Vagina (tissue), 2 donors: ENCODE measurements around the gene SYNPO. TPM values are rescaled to one million over a fixed set of nuclear protein-coding genes. Genes with fewer than 3 reads are reported as not detected.

ENCODE experiments used
- DNase-seq, 2 donors: peaks; one replicate each; pipeline ENCODE4 v3.0.0-alpha.2; 2017; ENCODE audit errors: extremely low spot score in 2 of 2
- H3K27ac ChIP-seq: fragments of 200-600 bp; sonication (generic); one replicate; pipeline ENCODE4 v1.5.1; 2019
- H3K27me3 ChIP-seq: fragments of 200-600 bp; sonication (generic); one replicate; pipeline ENCODE4 v1.5.1; 2019
- H3K36me3 ChIP-seq, 2 donors: fragments of 200-600 bp; sonication (generic); one replicate each; pipeline ENCODE4 v1.5.1; 2017 to 2019
- H3K4me1 ChIP-seq: fragments of 200-600 bp; sonication (generic); one replicate; pipeline ENCODE4 v1.5.1; 2019
- H3K4me3 ChIP-seq, 2 donors: fragments of 200-600 bp; sonication (generic); 1 replicate in 1 of 2; 2 replicates in 1 of 2; pipeline ENCODE4 v1.5.1; 2016 to 2019
- H3K9me3 ChIP-seq: fragments of 200-600 bp; sonication (generic); one replicate; pipeline ENCODE4 v1.5.1; 2019
- CTCF ChIP-seq, 3 experiments: fragments of 450-650 bp in 2 of 3; fragments of 200-600 bp in 1 of 3; sonication (generic) in 1 of 3; IDR thresholded peaks; one replicate each; pipeline ENCODE4 v1.5.1; 2017 to 2019; ENCODE audit warnings: antibody characterized with exemption in 3 of 3, mild to moderate bottlenecking in 2 of 3, moderate library complexity in 2 of 3
- POLR2A ChIP-seq, 2 donors: fragments of 450-650 bp; IDR thresholded peaks; one replicate each; pipeline ENCODE4 v1.6.1; 2017; ENCODE audit warnings: antibody characterized with exemption in 2 of 2, mild to moderate bottlenecking in 2 of 2, moderate library complexity in 2 of 2
- POLR2AphosphoS5 ChIP-seq, 2 donors: sonication (generic); formaldehyde crosslinking; IDR thresholded peaks; one replicate each; pipeline ENCODE4 v1.9.0; 2017; ENCODE audit warnings: antibody characterized with exemption in 2 of 2, mild to moderate bottlenecking in 2 of 2, low read depth in 1 of 2; ENCODE audit not compliant: insufficient read depth in 1 of 2
- intact Hi-C: fragments of 100-400 bp; cut with DNase I; formaldehyde crosslinking; loops from one replicate; pipeline ENCODE4 v1.15.1; 2023
- total RNA-seq: library from RNA; depleted of rRNA; stranded (reverse); fragments of >200 nt; gene quantifications from one replicate; pipeline ENCODE4 v1.2.3, GENCODE V29; 2016

SYNPO gene
- total RNA-seq, 1 donor from 2014 or later: 16.7 TPM

GRCh38 chr5:150595466-150596031 lies 44.9 kb upstream of the SYNPO start:
- H3K27ac ChIP-seq: no peak overlapping the region
- peaks cover 42% of the 10 kb centered on the region for H3K4me1 ChIP-seq
- no peak overlapping the region for H3K4me3 ChIP-seq
- H3K27me3 ChIP-seq: no peaks in the 10 kb centered on the region
- intact Hi-C loops: no loop called here
- no peak for DNase-seq
- no peaks in the 10 kb centered on the region for H3K9me3 ChIP-seq
- TF ChIP-seq POLR2A (IDR thresholded peaks at IDR 0.05): no peak
- no peak for TF ChIP-seq POLR2AphosphoS5 (IDR thresholded peaks at IDR 0.05; ENCODE audit: insufficient read depth in 1 of 2, low read depth in 1 of 2)
- TF ChIP-seq CTCF (IDR thresholded peaks at IDR 0.05): no peak
- no peaks in the 10 kb centered on the region for H3K36me3 ChIP-seq

- DNase-seq: no peak
- H3K4me3 ChIP-seq: no peak overlapping the region
Measured at GRCh38 chr5:150596313-150596712, 44.1 kb upstream of the SYNPO start.

GRCh38 chr5:150596826-150597225 lies 43.6 kb upstream of the SYNPO start:
- TF ChIP-seq CTCF (IDR thresholded peaks at IDR 0.05) (no peak), POLR2AphosphoS5 (IDR thresholded peaks at IDR 0.05; ENCODE audit: insufficient read depth in 1 of 2, low read depth in 1 of 2) (no peak), POLR2A (IDR thresholded peaks at IDR 0.05) (no peak)
- no peaks in the 10 kb centered on the region for H3K27me3 ChIP-seq
- H3K4me1 ChIP-seq: peaks cover 42% of the 10 kb centered on the region
- no peaks in the 10 kb centered on the region for H3K36me3 ChIP-seq
- no peak overlapping the region for H3K4me3 ChIP-seq
- no peak for DNase-seq
- intact Hi-C loops: no loop called here
- H3K9me3 ChIP-seq: no peaks in the 10 kb centered on the region
- H3K27ac ChIP-seq: no peak overlapping the region

More at GRCh38 chr5:150596313-150596712, 44.1 kb upstream of the SYNPO start:
- Histone ChIP-seq H3K9me3 (no peaks in the 10 kb centered on the region), H3K4me1 (peaks cover 42% of the 10 kb centered on the region), H3K27ac (no peak overlapping the region), H3K36me3 (no peaks in the 10 kb centered on the region), H3K27me3 (no peaks in the 10 kb centered on the region)
- TF ChIP-seq CTCF (IDR thresholded peaks at IDR 0.05): no peak
- TF ChIP-seq POLR2A (IDR thresholded peaks at IDR 0.05): no peak
- no peak for TF ChIP-seq POLR2AphosphoS5 (IDR thresholded peaks at IDR 0.05; ENCODE audit: insufficient read depth in 1 of 2, low read depth in 1 of 2)
- intact Hi-C loops: no loop called here

GRCh38 chr5:150598006-150598405 lies 42.5 kb upstream of the SYNPO start:
- no peak for TF ChIP-seq CTCF (IDR thresholded peaks at IDR 0.05)
- TF ChIP-seq POLR2AphosphoS5 (IDR thresholded peaks at IDR 0.05; ENCODE audit: insufficient read depth in 1 of 2, low read depth in 1 of 2): no peak
- no peak for TF ChIP-seq POLR2A (IDR thresholded peaks at IDR 0.05)
- Histone ChIP-seq H3K9me3 (no peaks in the 10 kb centered on the region), H3K27ac (no peak overlapping the region), H3K36me3 (no peaks in the 10 kb centered on the region), H3K4me1 (peaks cover 41% of the 10 kb centered on the region), H3K4me3 (no peak overlapping the region), H3K27me3 (no peaks in the 10 kb centered on the region)
- DNase-seq: no peak
- intact Hi-C loops: no loop called here

GRCh38 chr5:150598821-150599273 lies 41.6 kb upstream of the SYNPO start:
- peaks cover 33% of the 10 kb centered on the region for H3K4me1 ChIP-seq
- no peak for DNase-seq
- intact Hi-C loops: no loop called here

More at GRCh38 chr5:150598821-150599273, 41.6 kb upstream of the SYNPO start:
- Histone ChIP-seq H3K4me3 (no peak overlapping the region), H3K27me3 (no peaks in the 10 kb centered on the region), H3K27ac (peak overlapping the region; percentile 61), H3K36me3 (no peaks in the 10 kb centered on the region), H3K9me3 (no peaks in the 10 kb centered on the region)
- TF ChIP-seq POLR2AphosphoS5 (IDR thresholded peaks at IDR 0.05; ENCODE audit: insufficient read depth in 1 of 2, low read depth in 1 of 2) (no peak), POLR2A (IDR thresholded peaks at IDR 0.05) (no peak), CTCF (IDR thresholded peaks at IDR 0.05) (no peak)
